GM23338 (cell line): Measurements from ENCODE around the gene KCNT1. TPM values are rescaled to one million over a fixed set of nuclear protein-coding genes. Genes with fewer than 3 reads are reported as not detected.

Source experiments
- ATAC-seq: fragments of 200-7000 bp; cut with Tn5 transposase; 3 replicates; pipeline ENCODE4 v1.9.1; 2020
- DNase-seq: peaks from one replicate; pipeline ENCODE4 v3.0.0-alpha.2; 2015; ENCODE audit warnings: low spot score
- H2AFZ ChIP-seq: fragments of 200-600 bp; sonication (generic); 2 replicates; pipeline ENCODE4 v1.8.0; 2016; ENCODE audit warnings: antibody characterized with exemption, mild to moderate bottlenecking, moderate library complexity
- H3F3A ChIP-seq: fragments of 200-600 bp; sonication (generic); replicated peaks from 2 replicates; pipeline ENCODE4 v1.8.0; 2017; ENCODE audit warnings: antibody characterized with exemption, mixed run types, low read depth
- H3K27ac ChIP-seq: fragments of 200-600 bp; sonication (generic); 2 replicates; pipeline ENCODE4 v1.6.1; 2016; ENCODE audit warnings: low read depth
- H3K27me3 ChIP-seq: fragments of 200-600 bp; sonication (generic); 2 replicates; pipeline ENCODE4 v1.8.0; 2016; ENCODE audit warnings: mild to moderate bottlenecking, mixed run types, moderate library complexity; ENCODE audit not compliant: insufficient read depth
- H3K36me3 ChIP-seq: fragments of 200-600 bp; sonication (generic); 2 replicates; pipeline ENCODE4 v1.8.0; 2016; ENCODE audit warnings: mild to moderate bottlenecking; ENCODE audit not compliant: insufficient read depth
- H3K4me1 ChIP-seq: fragments of 200-600 bp; sonication (generic); 2 replicates; pipeline ENCODE4 v1.8.0; 2016; ENCODE audit warnings: mild to moderate bottlenecking, moderate library complexity; ENCODE audit not compliant: insufficient read depth
- H3K4me2 ChIP-seq: fragments of 200-600 bp; sonication (generic); 2 replicates; pipeline ENCODE4 v1.7.1; 2017; ENCODE audit warnings: mixed run types
- H3K4me3 ChIP-seq: fragments of 200-600 bp; sonication (generic); 2 replicates; pipeline ENCODE4 v1.6.1; 2016; ENCODE audit warnings: mixed run types
- H3K79me2 ChIP-seq: fragments of 200-600 bp; sonication (generic); replicated peaks from 2 replicates; pipeline ENCODE4 v1.8.0; 2017; ENCODE audit warnings: mild to moderate bottlenecking; ENCODE audit not compliant: insufficient read depth
- H3K9me2 ChIP-seq: fragments of 200-600 bp; sonication (generic); 2 replicates; pipeline ENCODE4 v1.8.0; 2017; ENCODE audit not compliant: insufficient read depth
- H4K20me1 ChIP-seq: fragments of 200-600 bp; sonication (generic); replicated peaks from 2 replicates; pipeline ENCODE4 v1.8.0; 2017; ENCODE audit warnings: mild to moderate bottlenecking; ENCODE audit not compliant: insufficient read depth
- H3K27ac Mint-ChIP-seq: 2 replicates; pipeline ENCODE4 v1.8.0; 2020; ENCODE audit warnings: inconsistent platforms, mild to moderate bottlenecking, moderate library complexity, mixed read lengths
- H3K27me3 Mint-ChIP-seq: 3 replicates; pipeline ENCODE4 v1.8.0; 2022; ENCODE audit warnings: low read depth, mild to moderate bottlenecking, moderate library complexity, mixed read lengths, inconsistent platforms; ENCODE audit not compliant: insufficient read depth, poor library complexity
- H3K36me3 Mint-ChIP-seq: 3 replicates; pipeline ENCODE4 v1.8.0; 2021; ENCODE audit warnings: low read depth, mild to moderate bottlenecking, inconsistent platforms, moderate library complexity, mixed read lengths
- H3K4me1 Mint-ChIP-seq: 3 replicates; pipeline ENCODE4 v1.8.0; 2020; ENCODE audit warnings: mild to moderate bottlenecking, inconsistent platforms, mixed read lengths
- H3K4me3 Mint-ChIP-seq: 3 replicates; pipeline ENCODE4 v1.8.0; 2021; ENCODE audit warnings: moderate library complexity, mild to moderate bottlenecking, inconsistent platforms, mixed read lengths
- H3K9me3 Mint-ChIP-seq: 3 replicates; pipeline ENCODE4 v1.8.0; 2020; ENCODE audit warnings: moderate library complexity, mild to moderate bottlenecking, inconsistent platforms, mixed read lengths
- CREB1 ChIP-seq: fragments of 250-450 bp; sonication (Bioruptor Pico); IDR thresholded peaks from 2 replicates; pipeline ENCODE4 v1.5.0; 2020; ENCODE audit warnings: low read depth, mild to moderate bottlenecking, moderate library complexity
- CTCF ChIP-seq, 2 experiments: fragments of 200-600 bp in 1 of 2; sonication (generic) in 1 of 2; conservative IDR thresholded peaks; 2 replicates each; pipeline versions ENCODE4 v1.5.1 to v1.6.1; 2016 to 2017; ENCODE audit warnings: antibody characterized with exemption in 2 of 2, low read depth in 2 of 2, mild to moderate bottlenecking in 2 of 2, moderate library complexity in 1 of 2
- ETS1 ChIP-seq: IDR thresholded peaks from 2 replicates; pipeline ENCODE4 v1.6.1; 2016; ENCODE audit warnings: antibody characterized with exemption
- EZH2 ChIP-seq: fragments of 200-600 bp; sonication (generic); IDR thresholded peaks from one replicate; pipeline ENCODE4 v1.8.0; 2017; ENCODE audit warnings: antibody characterized with exemption, mild to moderate bottlenecking, low read depth; ENCODE audit not compliant: unreplicated experiment
- EZH2phosphoT487 ChIP-seq: fragments of 200-600 bp; sonication (generic); IDR thresholded peaks from one replicate; pipeline ENCODE4 v1.8.1; 2018; ENCODE audit warnings: antibody characterized with exemption; ENCODE audit not compliant: unreplicated experiment
- ZNF114 ChIP-seq: fragments of 250-450 bp; sonication (Bioruptor Pico); IDR thresholded peaks from 2 replicates; pipeline ENCODE4 v1.5.0; 2020; ENCODE audit warnings: mild to moderate bottlenecking, moderate library complexity
- ZNF331 ChIP-seq: fragments of 250-450 bp; sonication (Bioruptor Pico); IDR thresholded peaks from 2 replicates; pipeline ENCODE4 v1.5.0; 2020; ENCODE audit warnings: low read depth, mild to moderate bottlenecking, moderate library complexity
- ZNF462 ChIP-seq: fragments of 250-450 bp; sonication (Bioruptor Pico); IDR thresholded peaks from 2 replicates; pipeline ENCODE4 v1.5.0; 2020; ENCODE audit warnings: mild to moderate bottlenecking, moderate library complexity
- polyA plus RNA-seq: library from polyadenylated mRNA; unstranded; fragments of >200 nt; fragmentation: Nextera tagmentation; extraction: Ambion mirVana; gene quantifications from 2 replicates; pipeline ENCODE4 v1.2.1, GENCODE V29; 2016
- total RNA-seq: library from RNA; depleted of rRNA; stranded (reverse); fragments of >200 nt; shearing (Covaris generic); gene quantifications from 2 replicates; pipeline ENCODE4 v1.2.3, GENCODE V29; 2014

Gene KCNT1
- total and polyA plus RNA-seq, 2 experiments from 2014 or later = 0.05 to 0.28 TPM

- Histone ChIP-seq H3K79me2 (no peaks in the 10 kb centered on the region), H3K27me3 (no peaks in the 10 kb centered on the region), H3K4me3 (no peak overlapping the region), H3K27ac (no peak overlapping the region), H2AFZ (no peak overlapping the region), H3K36me3 (no peaks in the 10 kb centered on the region), H3K4me2 (no peak overlapping the region), H3F3A (no peaks in the 10 kb centered on the region), H3K9me2 (no peaks in the 10 kb centered on the region), H3K4me1 (no peaks in the 10 kb centered on the region), H4K20me1 (no peaks in the 10 kb centered on the region)
- ATAC-seq (no peak), DNase-seq (no peak)
- TF ChIP-seq ZNF462 (CRISPR knock-in tag) (no peak), EZH2phosphoT487 (no peak), ZNF114 (CRISPR knock-in tag) (no peak), ZNF331 (CRISPR knock-in tag) (no peak), EZH2 (no peak), CREB1 (no peak), CTCF (conservative IDR thresholded peaks at IDR 0.05; ENCODE audit: low read depth in 2 of 2) (no peak), ETS1 (no peak)
- no peak overlapping the region for H3K27ac Mint-ChIP-seq
- H3K9me3 Mint-ChIP-seq = peaks cover 16% of the 10 kb centered on the region
- H3K36me3 Mint-ChIP-seq = peaks cover 5% of the 10 kb centered on the region; the same call in 1 of the 3 replicates
- H3K4me3 Mint-ChIP-seq = no peak overlapping the region
- peaks cover 12% of the 10 kb centered on the region for H3K27me3 Mint-ChIP-seq
- H3K4me1 Mint-ChIP-seq = no peaks in the 10 kb centered on the region
Observed at GRCh38 chr9:135766251-135766650, 64.3 kb downstream of the KCNT1 start.
